A549 treated with CpdA at 1 μM for 4 hours (cell line): ENCODE results near the gene PGGT1B. TPM values are rescaled to one million over a fixed set of nuclear protein-coding genes. Genes with fewer than 3 reads are reported as not detected.

Experiments
- total RNA-seq: library from RNA; stranded (reverse); fragments of 200-300 nt; extraction: Qiagen RNA extraction; gene quantifications from 5 replicates; pipeline ENCODE4 v1.2.3, GENCODE V29; 2022; ENCODE audit warnings: low read depth

PGGT1B gene
- total RNA-seq, result 15.9 to 21.5 TPM (median 20.6 TPM) in 5 replicates

DNA sequence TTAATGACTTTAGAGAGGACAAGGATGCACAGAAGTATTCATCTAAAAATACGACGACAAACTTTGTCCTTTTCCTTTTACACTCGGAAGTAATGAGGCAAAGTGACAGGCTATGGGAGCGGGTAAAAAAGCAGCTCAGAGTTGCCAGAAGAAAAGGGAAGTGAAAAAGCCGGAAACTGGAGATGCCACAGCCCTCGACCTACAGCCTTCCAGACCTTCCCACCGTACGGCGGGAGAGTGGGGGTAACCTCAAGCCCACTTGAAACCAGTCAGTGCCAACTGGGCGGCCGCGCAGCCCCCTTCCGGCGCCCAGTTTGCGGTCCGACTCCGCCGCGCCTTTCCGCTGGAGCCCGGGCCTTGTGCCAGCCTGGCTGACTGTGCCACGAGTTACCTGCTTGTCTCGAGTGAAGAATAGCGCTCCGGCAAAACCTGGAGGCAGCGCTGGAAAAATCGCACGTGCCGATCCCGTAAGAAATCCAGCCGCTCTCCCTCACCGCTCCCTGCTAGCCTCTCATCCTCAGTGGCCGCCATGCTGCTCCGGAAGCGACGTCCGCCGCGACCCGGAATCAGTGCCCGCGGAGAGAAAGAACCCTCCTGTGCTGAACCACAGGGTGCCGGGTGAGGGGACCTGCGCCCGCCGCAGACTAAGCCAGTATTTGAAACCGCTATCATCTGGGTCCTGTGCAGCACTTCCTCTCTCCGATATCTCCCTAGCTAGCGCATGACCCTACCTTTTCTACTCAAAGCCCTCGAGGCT is at the start of gene PGGT1B:
PGGT1B (minus strand) TSS at position 557 of the 757 bp plus-strand sequence; CDS start at position 531, 26 bp downstream.

GRCh38 chr5:115296124-115297022 is 33.7 kb upstream of the PGGT1B start, which contains the start of gene CCDC112:
CCDC112 (minus strand) TSS chr5:115296654; CDS start chr5:115296543, 111 bp downstream.

DNA sequence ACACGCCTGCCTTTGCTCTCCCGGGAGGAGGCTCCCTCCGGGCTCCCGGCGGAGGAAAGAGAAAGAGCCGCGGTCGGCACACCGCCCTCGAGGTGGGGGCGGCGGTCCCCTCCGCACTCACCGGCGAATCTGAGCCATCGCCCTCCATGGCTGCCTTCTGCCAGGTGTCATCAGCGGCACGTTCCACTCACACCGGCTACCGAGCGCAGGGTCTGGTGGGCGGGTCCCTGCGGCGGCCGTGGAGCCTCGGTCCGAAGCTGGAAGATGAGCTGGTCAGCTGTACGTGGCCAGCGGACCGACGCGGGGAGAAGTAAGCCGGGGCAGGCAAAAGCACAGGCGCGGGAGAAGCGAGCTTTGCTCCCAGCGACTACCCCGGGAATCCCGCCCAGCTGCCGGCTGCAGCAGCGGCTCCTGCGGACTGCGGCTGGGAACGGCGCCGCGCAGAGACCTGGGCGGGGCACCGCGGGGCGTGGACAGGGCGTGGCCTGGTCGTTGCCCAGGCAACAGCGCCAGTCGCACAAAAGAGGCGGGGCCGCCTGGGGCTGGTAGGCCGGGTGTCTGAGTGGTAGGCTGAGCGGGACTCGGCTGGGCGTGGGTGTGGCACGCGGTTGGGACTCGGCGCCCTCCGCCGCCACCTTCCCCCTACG is 93.1 kb downstream of the PGGT1B start, which contains the start of gene TRIM36:
TRIM36 (minus strand) TSS at position 422 of the 647 bp plus-strand sequence; CDS start at position 148, 274 bp downstream.

Other genes with a start within 250 kb of the PGGT1B start
- gene TRIM36, start 93.0 kb downstream of the PGGT1B start, total RNA-seq, result 1.5 to 1.7 TPM (median 1.7 TPM) in 5 replicates
- 6.2 to 11.9 TPM (median 7.3 TPM) in 5 replicates for gene CCDC112, start 33.8 kb upstream of the PGGT1B start, total RNA-seq